Limb (tissue), 2 donors: Measurements from ENCODE around the gene NT5DC3.

Experiments used
- DNase-seq, 2 donors: peaks; one replicate each; pipeline ENCODE4 v3.0.0-alpha.2; 2016; ENCODE audit errors: extremely low spot score in 2 of 2

The NT5DC3 gene

DNA sequence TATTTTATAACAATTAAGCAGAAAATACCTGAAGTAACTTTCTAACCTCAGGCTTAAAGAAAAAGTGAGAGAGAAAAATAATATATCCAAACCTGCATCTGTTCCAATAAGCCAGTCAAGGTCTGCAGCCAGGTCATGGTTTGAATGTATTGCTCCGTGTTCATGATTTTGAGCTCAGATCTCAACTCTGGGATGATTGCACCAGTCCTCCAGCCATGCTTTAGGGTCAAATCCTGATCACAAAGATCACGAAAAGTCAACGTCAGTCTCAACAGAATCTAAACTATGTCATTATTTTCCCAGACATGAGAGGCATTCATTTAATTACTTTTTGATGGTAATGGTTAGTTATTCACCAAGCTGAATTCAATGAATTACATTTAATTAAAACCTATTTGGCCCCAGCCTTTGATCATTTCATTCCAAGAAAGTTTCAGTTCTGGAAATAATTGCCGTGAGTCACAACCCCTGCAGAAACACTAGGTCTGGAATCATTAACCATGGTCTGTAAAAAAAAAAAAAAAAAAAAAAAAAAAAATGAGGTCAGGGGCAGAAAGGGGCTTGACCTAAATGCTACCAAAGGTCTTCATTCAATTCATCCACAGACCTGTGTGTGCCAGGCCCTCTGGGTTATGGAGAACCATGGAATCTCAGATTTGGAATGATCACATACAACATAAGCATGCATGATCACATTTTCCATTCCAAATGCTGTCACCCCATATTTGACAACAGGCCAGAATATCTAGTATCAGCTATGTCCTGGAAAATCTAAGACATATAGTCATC lies 55.6 kb downstream of the NT5DC3 start:
- no peak for DNase-seq

DNA sequence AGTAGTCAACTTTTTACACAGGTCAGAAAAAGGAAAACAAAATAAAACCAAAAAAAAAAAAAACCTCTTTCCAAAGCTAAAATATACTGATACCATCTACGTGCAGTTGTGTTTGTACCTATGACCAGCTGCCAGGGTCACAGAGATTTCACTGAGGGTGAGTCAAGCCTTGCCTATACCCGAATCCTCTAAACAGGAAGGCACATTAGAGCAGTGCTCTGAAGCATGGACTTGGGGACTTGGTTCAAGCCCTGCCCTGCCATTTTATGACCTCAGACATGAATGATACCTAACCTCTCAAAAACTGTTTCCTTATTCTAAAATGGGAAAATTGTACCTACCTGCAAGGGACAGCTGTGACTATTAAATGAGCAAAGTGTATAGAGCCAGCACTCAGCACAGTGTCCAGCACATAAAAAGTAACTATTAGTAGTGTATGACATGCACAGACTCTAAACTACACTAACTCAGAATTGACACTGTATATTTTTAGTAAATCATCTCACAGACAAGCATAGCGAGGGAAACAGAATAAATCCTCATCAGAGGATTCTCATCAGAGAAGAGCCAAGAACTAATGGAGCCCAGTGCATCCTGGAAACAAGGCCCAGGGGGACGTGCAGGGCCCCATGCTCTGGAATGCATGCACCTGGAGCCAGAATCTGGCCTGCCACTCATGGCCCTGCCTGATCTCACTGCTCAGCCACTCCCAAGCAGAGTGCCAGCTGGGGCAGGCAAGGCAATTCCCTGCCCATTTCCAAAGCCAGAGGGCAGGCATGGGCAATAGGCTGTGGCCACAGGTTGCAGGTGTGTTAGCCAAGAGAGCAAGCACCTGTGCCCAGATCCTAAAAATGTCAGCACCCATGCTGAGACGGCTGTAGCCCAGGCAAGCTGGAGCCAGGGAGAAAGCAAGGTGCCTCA lies 57.0 kb downstream of the NT5DC3 start:
- DNase-seq = no peak

DNA sequence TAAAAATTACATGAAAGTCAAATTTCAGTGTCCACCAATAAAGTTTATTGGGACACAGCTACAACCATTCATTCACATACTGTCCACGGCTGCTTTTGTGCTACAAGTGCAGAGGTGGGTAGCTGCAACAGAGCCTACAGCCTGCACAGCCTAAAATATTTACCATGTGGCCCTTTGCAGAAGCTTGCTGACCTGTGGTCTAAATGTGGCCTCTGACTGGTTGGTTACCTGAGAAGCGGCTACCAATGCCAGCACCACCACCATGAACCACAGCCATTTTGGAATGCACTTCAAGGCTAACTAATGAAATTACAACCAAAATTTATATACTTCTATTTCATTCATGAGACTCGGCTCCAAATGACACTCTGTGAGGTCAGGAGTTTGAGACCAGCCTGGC lies 58.6 kb downstream of the NT5DC3 start:
- no peak for DNase-seq

GRCh38 chr12:103780992-103781391 lies 60.0 kb downstream of the NT5DC3 start:
- no peak for DNase-seq

DNA sequence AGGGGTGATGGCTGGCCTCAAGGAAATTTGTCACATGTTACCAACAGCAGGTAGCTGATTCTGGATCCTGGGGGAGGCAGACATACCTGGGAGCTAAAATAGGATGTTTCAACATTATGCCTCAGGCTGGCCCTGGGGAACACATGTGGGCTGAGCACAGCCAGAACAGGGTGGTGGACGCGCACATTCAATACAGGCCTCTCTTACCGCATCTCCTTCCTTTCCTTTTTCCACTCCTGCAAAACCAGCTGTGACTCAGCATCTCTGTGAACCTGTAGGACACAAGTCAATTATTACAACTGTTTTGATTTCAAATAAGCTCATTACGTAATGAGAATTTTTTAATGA lies 61.0 kb downstream of the NT5DC3 start:
- DNase-seq = no peak

DNA sequence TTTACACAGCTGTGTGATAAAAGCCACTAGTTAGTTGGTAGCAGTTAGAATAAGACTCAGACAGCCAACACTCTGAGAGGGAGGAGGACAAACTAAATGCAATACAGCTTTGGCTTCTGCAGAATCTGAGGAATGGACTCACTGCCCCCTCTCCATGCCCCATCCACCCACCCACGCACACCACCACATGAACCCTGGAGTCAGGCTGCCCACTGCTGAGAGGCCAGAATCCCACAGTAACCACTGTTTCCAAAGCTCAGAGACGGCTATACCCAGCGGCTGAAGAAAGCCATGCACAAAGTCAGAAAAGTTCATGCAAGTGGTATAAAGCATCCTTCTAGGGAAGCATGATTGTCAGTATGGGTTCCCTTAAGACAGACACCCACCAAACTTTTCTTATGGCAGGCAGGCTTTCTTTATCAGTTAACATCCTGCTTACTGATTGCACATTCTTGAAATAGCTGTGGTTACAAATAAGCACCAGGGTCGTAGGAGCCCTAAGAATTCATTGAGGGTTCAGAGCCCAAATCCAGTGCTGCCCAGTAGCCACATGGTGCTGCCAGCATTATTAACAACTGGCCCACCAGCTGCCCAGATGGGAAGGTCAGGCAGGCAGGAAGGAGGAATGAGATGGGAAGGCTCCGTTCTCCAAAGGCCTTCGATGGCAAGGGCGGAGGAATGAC lies 61.5 kb downstream of the NT5DC3 start:
- DNase-seq = no peak

GRCh38 chr12:103778781-103779180 lies 62.3 kb downstream of the NT5DC3 start:
- no peak for DNase-seq

GRCh38 chr12:103774977-103775560 lies 66.0 kb downstream of the NT5DC3 start:
- no peak for DNase-seq

GRCh38 chr12:103773109-103773910 lies 67.7 kb downstream of the NT5DC3 start:
- no peak for DNase-seq

- DNase-seq = no peak
Measured at GRCh38 chr12:103772367-103773108, 68.5 kb downstream of the NT5DC3 start.

DNA sequence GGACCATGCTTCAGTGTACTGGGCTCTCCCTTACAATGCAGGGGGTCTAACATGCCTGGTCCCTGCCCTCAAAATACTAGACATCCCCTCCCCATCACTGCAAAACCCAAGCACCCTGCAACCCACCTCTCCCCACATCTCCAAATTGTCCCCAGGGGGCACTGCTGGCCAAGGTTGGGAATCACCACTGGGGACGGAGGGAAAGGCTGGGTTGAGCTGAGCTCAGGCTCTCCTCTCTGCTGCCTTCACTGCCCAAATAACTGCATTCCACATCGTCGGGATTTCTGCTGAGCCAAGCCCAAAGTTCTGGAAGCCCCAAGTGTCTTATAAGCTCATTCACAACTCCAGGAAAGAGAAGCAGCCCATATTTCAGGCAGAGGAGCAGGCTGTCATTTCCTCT lies 69.6 kb downstream of the NT5DC3 start:
- DNase-seq = no peak

DNA sequence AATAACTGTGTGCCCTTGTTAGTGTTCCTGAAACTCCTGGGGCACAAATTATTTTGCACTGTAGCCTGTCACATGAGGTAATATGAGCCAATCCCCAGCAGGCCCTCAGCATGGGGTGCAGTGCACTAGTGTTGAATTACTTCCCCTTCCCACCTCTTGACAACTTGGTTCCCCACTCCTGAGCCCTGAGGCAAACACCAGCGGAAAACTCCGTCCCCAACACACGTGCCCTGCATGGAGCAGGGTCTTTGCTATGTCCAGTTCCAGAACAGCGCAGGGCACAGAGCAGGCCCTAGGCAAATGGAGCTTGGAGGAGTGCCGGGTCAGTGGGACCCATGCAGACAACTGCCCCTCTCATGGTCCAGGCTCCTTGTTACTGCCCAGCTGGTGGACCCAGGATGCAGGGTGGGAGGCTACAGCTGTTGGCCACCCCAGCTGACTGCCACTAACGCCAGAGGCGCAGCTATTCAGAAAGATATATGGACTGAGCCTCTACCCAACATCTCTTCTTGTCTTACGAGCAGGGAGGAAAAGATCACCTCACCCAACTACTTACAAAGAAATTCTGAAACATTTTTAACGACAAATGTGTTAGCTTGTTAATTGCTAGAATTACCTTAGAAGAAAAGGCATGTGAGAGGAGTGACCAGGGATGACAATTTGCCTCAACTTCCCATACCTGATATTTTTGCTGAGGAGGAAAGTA lies 71.6 kb downstream of the NT5DC3 start:
- no peak for DNase-seq

- no peak for DNase-seq
Measured at GRCh38 chr12:103768467-103769123, 72.4 kb downstream of the NT5DC3 start.

- no peak for DNase-seq
Measured at GRCh38 chr12:103766028-103766427, 75.0 kb downstream of the NT5DC3 start.

- DNase-seq = no peak
Measured at GRCh38 chr12:103765322-103765721, 75.7 kb downstream of the NT5DC3 start.

GRCh38 chr12:103762473-103762872 lies 78.6 kb downstream of the NT5DC3 start:
- no peak for DNase-seq

- no peak for DNase-seq
Measured at GRCh38 chr12:103758310-103759089, 82.5 kb downstream of the NT5DC3 start.

GRCh38 chr12:103757248-103757647 lies 83.8 kb downstream of the NT5DC3 start:
- no peak for DNase-seq
